Osteoblast (primary cell): ENCODE measurements around the gene SOX6. TPM values are rescaled to one million over a fixed set of nuclear protein-coding genes. Genes with fewer than 3 reads are reported as not detected.

Experiments
- DNase-seq: peaks from one replicate; pipeline ENCODE4 v3.0.0; 2011; ENCODE audit warnings: low spot score, mixed read lengths; ENCODE audit not compliant: insufficient read length; ENCODE audit errors: missing footprints
- H2AFZ ChIP-seq: 2 replicates; pipeline ENCODE4 v1.6.0; 2011; ENCODE audit warnings: mild to moderate bottlenecking, low read length
- H3K27ac ChIP-seq: 2 replicates; pipeline ENCODE4 v1.5.1; 2011; ENCODE audit warnings: mild to moderate bottlenecking, low read depth, low read length, moderate library complexity
- H3K27me3 ChIP-seq: 2 replicates; pipeline ENCODE4 v1.6.0; 2012; ENCODE audit warnings: mild to moderate bottlenecking, control low read depth, inconsistent platforms, low read length, moderate library complexity; ENCODE audit not compliant: insufficient read depth
- H3K36me3 ChIP-seq: 2 replicates; pipeline ENCODE4 v1.5.1; 2011; ENCODE audit warnings: mild to moderate bottlenecking, low read length, control low read depth, moderate library complexity; ENCODE audit not compliant: insufficient read depth
- H3K4me1 ChIP-seq: 2 replicates; pipeline ENCODE4 v1.5.1; 2011; ENCODE audit warnings: mild to moderate bottlenecking, low read length, control low read depth, moderate library complexity; ENCODE audit not compliant: insufficient read depth
- H3K4me2 ChIP-seq: 2 replicates; pipeline ENCODE4 v1.6.0; 2011; ENCODE audit warnings: mild to moderate bottlenecking, low read length; ENCODE audit not compliant: insufficient read depth
- H3K4me3 ChIP-seq: fragments of 200-600 bp; sonication (generic); 3 replicates; pipeline ENCODE4 v1.5.1; 2012; ENCODE audit warnings: mild to moderate bottlenecking, low read length, inconsistent platforms; ENCODE audit not compliant: insufficient read depth
- H3K79me2 ChIP-seq: 2 replicates; pipeline ENCODE4 v1.6.0; 2012; ENCODE audit warnings: mild to moderate bottlenecking, low read length, control low read depth, inconsistent platforms; ENCODE audit not compliant: insufficient read depth
- H3K9me3 ChIP-seq: 2 replicates; pipeline ENCODE4 v1.5.1; 2011; ENCODE audit warnings: low read depth, low read length, control low read depth
- H4K20me1 ChIP-seq: 2 replicates; pipeline ENCODE4 v1.6.0; 2012; ENCODE audit warnings: mild to moderate bottlenecking, low read length, control low read depth; ENCODE audit not compliant: insufficient read depth
- CTCF ChIP-seq: IDR thresholded peaks from 2 replicates; pipeline ENCODE4 v1.5.1; 2011; ENCODE audit warnings: mild to moderate bottlenecking, low read depth, low read length, moderate library complexity; ENCODE audit errors: extremely low read depth
- total RNA-seq: library from RNA; depleted of rRNA; stranded (reverse); fragments of >200 nt; gene quantifications from 2 replicates; pipeline ENCODE4 v1.2.3, GENCODE V29; 2012

SOX6 gene
- total RNA-seq, 1 donor: 3.3 TPM

GRCh38 chr11:16239141-16240105 is 116.9 kb downstream of the SOX6 start:
- Histone ChIP-seq H3K9me3 (no peaks in the 10 kb centered on the region), H3K79me2 (no peaks in the 10 kb centered on the region), H2AFZ (peak overlapping the region; percentile 60), H3K27ac (no peak overlapping the region), H3K4me1 (no peaks in the 10 kb centered on the region), H3K36me3 (no peaks in the 10 kb centered on the region), H4K20me1 (no peaks in the 10 kb centered on the region), H3K4me3 (no peak overlapping the region), H3K27me3 (no peaks in the 10 kb centered on the region), H3K4me2 (no peak overlapping the region)
- no peak for DNase-seq
- no peak for TF ChIP-seq CTCF

GRCh38 chr11:16226245-16226644 is 130.1 kb downstream of the SOX6 start:
- Histone ChIP-seq H3K9me3 (no peaks in the 10 kb centered on the region), H3K27ac (no peak overlapping the region), H3K79me2 (no peaks in the 10 kb centered on the region), H2AFZ (no peak overlapping the region), H3K4me2 (no peak overlapping the region), H4K20me1 (no peaks in the 10 kb centered on the region), H3K36me3 (no peaks in the 10 kb centered on the region), H3K27me3 (no peaks in the 10 kb centered on the region), H3K4me1 (no peaks in the 10 kb centered on the region), H3K4me3 (no peak overlapping the region)
- no peak for DNase-seq
- TF ChIP-seq CTCF: no peak

- no peak for DNase-seq
- H2AFZ ChIP-seq: no peak overlapping the region
- H3K4me1 ChIP-seq: no peaks in the 10 kb centered on the region
- H3K27me3 ChIP-seq: no peaks in the 10 kb centered on the region
- H3K9me3 ChIP-seq: no peaks in the 10 kb centered on the region
- H3K4me2 ChIP-seq: no peak overlapping the region
- no peak overlapping the region for H3K27ac ChIP-seq
- H4K20me1 ChIP-seq: no peaks in the 10 kb centered on the region
- no peak for TF ChIP-seq CTCF
- H3K36me3 ChIP-seq: no peaks in the 10 kb centered on the region
- H3K79me2 ChIP-seq: no peaks in the 10 kb centered on the region
- no peak overlapping the region for H3K4me3 ChIP-seq
These were observed 130.7 kb downstream of the SOX6 start for GRCh38 chr11:16225623-16226022.

- Histone ChIP-seq H3K27me3 (no peaks in the 10 kb centered on the region), H4K20me1 (no peaks in the 10 kb centered on the region), H3K9me3 (no peaks in the 10 kb centered on the region), H3K36me3 (no peaks in the 10 kb centered on the region), H3K79me2 (no peaks in the 10 kb centered on the region), H3K4me3 (no peak overlapping the region), H3K4me1 (no peaks in the 10 kb centered on the region), H2AFZ (no peak overlapping the region), H3K4me2 (no peak overlapping the region), H3K27ac (no peak overlapping the region)
- no peak for TF ChIP-seq CTCF
- DNase-seq: no peak
These were observed 132.8 kb downstream of the SOX6 start for GRCh38 chr11:16223558-16223957.
